Retina (tissue), 1 donor: ENCODE measurements around the gene PRTG.
"Not testable (repeated sequence)": the region's sequence is repeated elsewhere in the genome, so short reads cannot be mapped to it uniquely, and the experiment has no call there.

Experiments
- DNase-seq: peaks from one replicate; pipeline ENCODE4 v3.0.0-alpha.2; 2016

Gene PRTG

GRCh38 chr15:55742927-55743728 is at the start of gene PRTG:
TSS of gene PRTG (minus strand) at chr15:55743152. CDS start at chr15:55742931, 221 bp downstream.
- peak; percentile 91 for DNase-seq

- DNase-seq: no peak
Measured at GRCh38 chr15:55791551-55792400, 48.8 kb upstream of the PRTG start.

- no peak for DNase-seq
Measured at GRCh38 chr15:55789066-55789660, 46.2 kb upstream of the PRTG start.

GRCh38 chr15:55786341-55786740 is 43.4 kb upstream of the PRTG start:
- DNase-seq: no peak

GRCh38 chr15:55785593-55785992 is 42.6 kb upstream of the PRTG start:
- not testable (repeated sequence) for DNase-seq

- no peak for DNase-seq
Measured at GRCh38 chr15:55784286-55784685, 41.3 kb upstream of the PRTG start.

GRCh38 chr15:55782901-55783300 is 39.9 kb upstream of the PRTG start:
- DNase-seq: no peak

- no peak for DNase-seq
Measured at GRCh38 chr15:55780292-55780691, 37.3 kb upstream of the PRTG start.

- DNase-seq: no peak
Measured at GRCh38 chr15:55778932-55779331, 36.0 kb upstream of the PRTG start.

- DNase-seq: no peak
Measured at GRCh38 chr15:55775316-55775715, 32.4 kb upstream of the PRTG start.

- DNase-seq: peak; percentile 54
Measured at GRCh38 chr15:55774113-55774970, 31.4 kb upstream of the PRTG start.

GRCh38 chr15:55770806-55771205 is 27.9 kb upstream of the PRTG start:
- DNase-seq: no peak

GRCh38 chr15:55770261-55770660 is 27.3 kb upstream of the PRTG start:
- DNase-seq: no peak

- DNase-seq: no peak
Measured at GRCh38 chr15:55768670-55769185, 25.8 kb upstream of the PRTG start.

GRCh38 chr15:55766676-55767075 is 23.7 kb upstream of the PRTG start:
- DNase-seq: no peak

- DNase-seq: no peak
Measured at GRCh38 chr15:55764398-55764797, 21.4 kb upstream of the PRTG start.

GRCh38 chr15:55758580-55758986 is 15.6 kb upstream of the PRTG start:
- DNase-seq: no peak

- not testable (repeated sequence) for DNase-seq
Measured at GRCh38 chr15:55753433-55753832, 10.5 kb upstream of the PRTG start.

- no peak for DNase-seq
Measured at GRCh38 chr15:55750706-55751105, 7.8 kb upstream of the PRTG start.

- DNase-seq: no peak
Measured at GRCh38 chr15:55743729-55744655, 1.0 kb upstream of the PRTG start.

- DNase-seq: peak; percentile 91
Measured at GRCh38 chr15:55742498-55742926, 440 bp downstream of the PRTG start.
